RWPE1 (cell line): ENCODE results near the gene DEF6.

Experiments used
- CTCF ChIA-PET: fragments of 350-600 bp; sonication (Branson Sonifier 250); formaldehyde crosslinking; extraction: SDS; loops from one replicate; lab custom pipeline; 2021; lab: Yijun Ruan, JAX
- POLR2A ChIA-PET: fragments of 400-600 bp; formaldehyde crosslinking; extraction: SDS; loops from one replicate; lab custom pipeline; 2020; ENCODE audit warnings: antibody characterized with exemption; ENCODE audit not compliant: low non-redundant PET; lab: Yijun Ruan, JAX
- DNase-seq: peaks from one replicate; pipeline ENCODE4 v3.0.0; 2012; ENCODE audit warnings: low spot score
- H3K27ac ChIP-seq: fragments of 450-650 bp; 2 replicates; pipeline ENCODE4 v1.5.1; 2017
- CTCF ChIP-seq: fragments of 450-650 bp; conservative IDR thresholded peaks from 2 replicates; pipeline ENCODE4 v1.5.1; 2017; ENCODE audit warnings: low read depth, mild to moderate bottlenecking

DEF6 gene

GRCh38 chr6:35365594-35366203 is 68.1 kb downstream of the DEF6 start:
- ChIA-PET POLR2A (no interaction called here), CTCF (interaction anchor here (0.5 kb wide), 1 partner anchor 402 kb away, joined by 4 read pairs; no protein-coding TSS in a partner anchor)
- peak overlapping the region; percentile 54 for H3K27ac ChIP-seq
- TF ChIP-seq CTCF = no peak
- DNase-seq = no peak

GRCh38 chr6:35366204-35366596 is 68.6 kb downstream of the DEF6 start:
- TF ChIP-seq CTCF = no peak
- CTCF ChIA-PET = interaction anchor here (0.5 kb wide), 1 partner anchor 402 kb away, joined by 4 read pairs; no protein-coding TSS in a partner anchor
- POLR2A ChIA-PET = no interaction called here
- no peak overlapping the region for H3K27ac ChIP-seq
- no peak for DNase-seq

- TF ChIP-seq CTCF = no peak
- no peak for DNase-seq
- CTCF ChIA-PET = interaction anchor here (0.7 kb wide), 1 partner anchor 26 kb away, joined by 3 read pairs; the partner anchor contains the start of gene PPARD
- H3K27ac ChIP-seq = no peak overlapping the region
- POLR2A ChIA-PET = no interaction called here
Observed at GRCh38 chr6:35367646-35368037, 70.0 kb downstream of the DEF6 start.

GRCh38 chr6:35368038-35368887 is 70.6 kb downstream of the DEF6 start:
- DNase-seq = no peak
- peak overlapping the region; percentile 35; the same call in 1 of the 2 replicates for H3K27ac ChIP-seq
- CTCF ChIA-PET = interaction anchor here (0.6 kb wide), 1 partner anchor 193 kb away, joined by 5 read pairs; no protein-coding TSS in a partner anchor
- POLR2A ChIA-PET = interaction anchor here (0.6 kb wide), 1 partner anchor 72 kb away, joined by 3 read pairs; no protein-coding TSS in a partner anchor
- TF ChIP-seq CTCF = no peak

GRCh38 chr6:35370124-35370741 is 72.6 kb downstream of the DEF6 start:
- no peak for TF ChIP-seq CTCF
- DNase-seq = peak; percentile 91
- POLR2A ChIA-PET = no interaction called here
- CTCF ChIA-PET = interaction anchor here (0.6 kb wide), 1 partner anchor 79 kb away, joined by 3 read pairs; no protein-coding TSS in a partner anchor
- H3K27ac ChIP-seq = peak overlapping the region; percentile 93
